ENCODE data around the gene KIAA0586. TPM values are rescaled to one million over a fixed set of nuclear protein-coding genes. Genes with fewer than 3 reads are reported as not detected.

KIAA0586 gene
- total and polyA plus RNA-seq, 2 of the 13 experiments (the other 11 are each of a cell fraction or from before 2014, with no cell fraction given), result 12.6 to 25.2 TPM

DNA sequence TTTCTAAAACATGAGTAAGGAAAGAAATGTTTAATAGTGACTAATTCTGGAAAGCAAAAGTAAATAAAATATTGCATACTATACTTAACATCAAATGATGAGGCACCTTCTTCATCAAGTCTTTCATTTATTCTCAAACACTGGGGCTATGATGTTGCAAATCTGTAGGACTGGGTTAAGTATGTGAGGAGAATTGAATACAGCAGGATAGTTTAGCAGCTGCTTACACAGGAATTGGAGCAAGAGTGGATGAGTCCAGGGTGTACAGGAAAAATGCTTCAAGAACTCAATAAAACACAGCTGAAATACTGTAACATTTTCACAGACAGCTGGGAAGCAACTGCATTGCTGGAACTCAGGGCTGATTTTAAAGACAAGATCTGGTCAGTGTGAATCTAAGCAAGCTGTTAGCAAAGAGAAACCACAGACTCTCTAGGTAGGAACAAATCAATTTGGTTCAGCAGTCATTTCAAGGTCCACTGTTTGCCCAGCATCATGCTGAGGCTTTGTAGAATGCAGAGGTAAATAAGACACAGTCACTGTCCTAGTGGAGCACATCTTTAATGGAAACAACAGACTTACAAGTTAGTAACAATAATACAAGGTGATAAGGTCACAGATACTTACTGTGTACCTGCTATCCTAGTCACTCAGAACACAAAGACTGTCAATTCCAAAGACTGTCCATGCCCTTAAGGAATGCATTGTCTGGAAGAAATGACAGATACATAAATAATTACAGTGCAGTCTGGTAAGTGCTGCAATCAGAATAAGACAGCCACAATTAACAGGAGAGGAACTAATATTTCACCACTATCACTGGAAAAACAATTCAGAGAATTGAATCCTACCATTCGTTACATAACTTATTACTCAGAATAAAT is 113.5 kb downstream of the KIAA0586 start:
- no peak for TF ChIP-seq ZNF550 (CRISPR knock-in tag; IDR thresholded peaks at IDR 0.05; ENCODE audit: borderline replicate concordance)
- TF ChIP-seq HOXA7 (CRISPR knock-in tag; IDR thresholded peaks at IDR 0.05), result no peak
- TF ChIP-seq ZBTB7A (CRISPR knock-in tag; IDR thresholded peaks at IDR 0.05), result no peak
- TF ChIP-seq ZNF235 (CRISPR knock-in tag; IDR thresholded peaks at IDR 0.05; ENCODE audit: borderline replicate concordance), result no peak
- TF ChIP-seq ZNF616 (CRISPR knock-in tag; IDR thresholded peaks at IDR 0.05; ENCODE audit: low read depth), result no peak
- TF ChIP-seq PHF21A (CRISPR knock-in tag; IDR thresholded peaks at IDR 0.05), result no peak
- TF ChIP-seq ZNF124 (CRISPR knock-in tag; IDR thresholded peaks at IDR 0.05), result no peak
- TF ChIP-seq, protein P1, sequence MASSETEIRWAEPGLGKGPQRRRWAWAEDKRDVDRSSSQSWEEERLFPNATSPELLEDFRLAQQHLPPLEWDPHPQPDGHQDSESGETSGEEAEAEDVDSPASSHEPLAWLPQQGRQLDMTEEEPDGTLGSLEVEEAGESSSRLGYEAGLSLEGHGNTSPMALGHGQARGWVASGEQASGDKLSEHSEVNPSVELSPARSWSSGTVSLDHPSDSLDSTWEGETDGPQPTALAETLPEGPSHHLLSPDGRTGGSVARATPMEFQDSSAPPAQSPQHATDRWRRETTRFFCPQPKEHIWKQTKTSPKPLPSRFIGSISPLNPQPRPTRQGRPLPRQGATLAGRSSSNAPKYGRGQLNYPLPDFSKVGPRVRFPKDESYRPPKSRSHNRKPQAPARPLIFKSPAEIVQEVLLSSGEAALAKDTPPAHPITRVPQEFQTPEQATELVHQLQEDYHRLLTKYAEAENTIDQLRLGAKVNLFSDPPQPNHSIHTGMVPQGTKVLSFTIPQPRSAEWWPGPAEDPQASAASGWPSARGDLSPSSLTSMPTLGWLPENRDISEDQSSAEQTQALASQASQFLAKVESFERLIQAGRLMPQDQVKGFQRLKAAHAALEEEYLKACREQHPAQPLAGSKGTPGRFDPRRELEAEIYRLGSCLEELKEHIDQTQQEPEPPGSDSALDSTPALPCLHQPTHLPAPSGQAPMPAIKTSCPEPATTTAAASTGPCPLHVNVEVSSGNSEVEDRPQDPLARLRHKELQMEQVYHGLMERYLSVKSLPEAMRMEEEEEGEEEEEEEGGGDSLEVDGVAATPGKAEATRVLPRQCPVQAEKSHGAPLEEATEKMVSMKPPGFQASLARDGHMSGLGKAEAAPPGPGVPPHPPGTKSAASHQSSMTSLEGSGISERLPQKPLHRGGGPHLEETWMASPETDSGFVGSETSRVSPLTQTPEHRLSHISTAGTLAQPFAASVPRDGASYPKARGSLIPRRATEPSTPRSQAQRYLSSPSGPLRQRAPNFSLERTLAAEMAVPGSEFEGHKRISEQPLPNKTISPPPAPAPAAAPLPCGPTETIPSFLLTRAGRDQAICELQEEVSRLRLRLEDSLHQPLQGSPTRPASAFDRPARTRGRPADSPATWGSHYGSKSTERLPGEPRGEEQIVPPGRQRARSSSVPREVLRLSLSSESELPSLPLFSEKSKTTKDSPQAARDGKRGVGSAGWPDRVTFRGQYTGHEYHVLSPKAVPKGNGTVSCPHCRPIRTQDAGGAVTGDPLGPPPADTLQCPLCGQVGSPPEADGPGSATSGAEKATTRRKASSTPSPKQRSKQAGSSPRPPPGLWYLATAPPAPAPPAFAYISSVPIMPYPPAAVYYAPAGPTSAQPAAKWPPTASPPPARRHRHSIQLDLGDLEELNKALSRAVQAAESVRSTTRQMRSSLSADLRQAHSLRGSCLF (CRISPR knock-in tag; IDR thresholded peaks at IDR 0.05; ENCODE audit: borderline replicate concordance), result no peak
- FAIRE-seq (no peak), ATAC-seq (peak; percentile 49; the same call in 2 of the 3 replicates), DNase-seq (ENCODE audit: low spot score) (no peak)
- Histone ChIP-seq H3K4me2 (ENCODE audit: low read depth, low read length) (no peak overlapping the region), H3K4me1 (ENCODE audit: insufficient read depth, low read length) (no peaks in the 10 kb centered on the region), H3K27ac (ENCODE audit: extremely low read length, insufficient read depth, low read length) (no peak overlapping the region), H4K20me1 (ENCODE audit: insufficient read depth, low read length) (no peaks in the 10 kb centered on the region), H3K9me3 (ENCODE audit: low read length) (no peaks in the 10 kb centered on the region), H3K79me2 (ENCODE audit: insufficient read depth, low read length) (no peaks in the 10 kb centered on the region), H2AFZ (ENCODE audit: low read length) (no peak overlapping the region), H3K36me3 (replicated peaks in 1 of 2; ENCODE audit: control insufficient read depth in 1 of 2, insufficient read depth in 2 of 2, low read length in 2 of 2) (no peaks in the 10 kb centered on the region), H3K4me3 (replicated peaks in 1 of 3; ENCODE audit: insufficient read depth in 1 of 3, low read depth in 2 of 3, low read length in 3 of 3) (no peak overlapping the region), H3K9ac (ENCODE audit: insufficient read depth, low read depth, low read length) (no peak overlapping the region), H3K27me3 (ENCODE audit: control insufficient read depth in 1 of 2, insufficient read depth in 2 of 2, low read length in 2 of 2) (no peaks in the 10 kb centered on the region)
- ChIA-PET CTCF (ENCODE audit: low intra/inter-chr PET ratio, low total read pairs) (no interaction called here), POLR2A (no interaction called here)
- intact Hi-C loops (cut with micrococcal nuclease; ENCODE audit: unreplicated experiment), result no loop called here
- BruUV-seq (replicated peaks), result no TSS peak
- WGBS (ENCODE audit: low lambda C conversion rate), result 98% methylated on average over 1 of the region's 1 CpG
- in situ Hi-C loops (cut with HindIII; ENCODE audit: extremely low pct_ligation_motif_present, low pct_unique_long_range_greater_than_20kb), result no loop called here

Data from HepG2 (cell line).